SK-N-SH (cell line): ENCODE measurements around the gene STXBP6. TPM values are rescaled to one million over a fixed set of nuclear protein-coding genes. Genes with fewer than 3 reads are reported as not detected.

Experiments
- CTCF ChIA-PET: fragments of 300-600, 350-600 bp; formaldehyde crosslinking; extraction: SDS; loops from one replicate; lab custom pipeline; 2021; lab: Yijun Ruan, JAX
- POLR2A ChIA-PET: fragments of 350-600 bp; sonication (Branson Sonifier 250); formaldehyde crosslinking; extraction: SDS; loops from one replicate; lab custom pipeline; 2020; ENCODE audit warnings: antibody characterized with exemption, inconsistent platforms; lab: Yijun Ruan, JAX
- DNase-seq: peaks from one replicate; pipeline ENCODE4 v3.0.0; 2012
- H2AFZ ChIP-seq: fragments of 200-600 bp; sonication (generic); 2 replicates; pipeline ENCODE4 v1.8.1; 2016; ENCODE audit warnings: antibody characterized with exemption, mild to moderate bottlenecking, low read depth
- H3F3A ChIP-seq: fragments of 200-600 bp; sonication (generic); replicated peaks from 2 replicates; pipeline ENCODE3; 2016; ENCODE audit warnings: antibody characterized with exemption, mild to moderate bottlenecking; ENCODE audit not compliant: insufficient read depth
- H3K27ac ChIP-seq, 2 experiments: fragments of 200-500 bp in 1 of 2; fragments of 200-600 bp in 1 of 2; sonication (Bioruptor generic) in 1 of 2; sonication (generic), shearing (Covaris generic) in 1 of 2; 2 replicates each; pipeline versions ENCODE4 v1.5.1 to v1.6.1; 2014 to 2016; ENCODE audit warnings: low read depth in 2 of 2, inconsistent platforms in 1 of 2, low read length in 1 of 2, mild to moderate bottlenecking in 1 of 2, mixed read lengths in 1 of 2
- H3K27me3 ChIP-seq: fragments of 200-600 bp; sonication (generic), shearing (Covaris generic); 2 replicates; pipeline ENCODE4 v1.6.1; 2016; ENCODE audit warnings: mixed run types; ENCODE audit not compliant: insufficient read depth
- H3K36me3 ChIP-seq, 2 experiments: fragments of 200-500 bp in 1 of 2; fragments of 200-600 bp in 1 of 2; sonication (Bioruptor generic) in 1 of 2; sonication (generic) in 1 of 2; replicated peaks in 1 of 2; 2 replicates each; pipeline versions ENCODE3 to v1.5.1; 2014 to 2016; ENCODE audit warnings: low read length in 1 of 2, mild to moderate bottlenecking in 1 of 2; ENCODE audit not compliant: insufficient read depth in 2 of 2, control insufficient read depth in 1 of 2
- H3K4me1 ChIP-seq, 2 experiments: fragments of 200-500 bp in 1 of 2; fragments of 200-600 bp in 1 of 2; sonication (Bioruptor generic) in 1 of 2; sonication (generic), shearing (Covaris generic) in 1 of 2; 2 replicates each; pipeline versions ENCODE4 v1.5.1 to v1.6.1; 2014 to 2016; ENCODE audit warnings: low read depth in 1 of 2, low read length in 1 of 2, mixed run types in 1 of 2; ENCODE audit not compliant: insufficient read depth in 2 of 2, control insufficient read depth in 1 of 2
- H3K4me2 ChIP-seq: fragments of 200-600 bp; sonication (generic), shearing (Covaris generic); 2 replicates; pipeline ENCODE4 v1.6.1; 2017; ENCODE audit warnings: mixed run types
- H3K4me3 ChIP-seq, 2 experiments: fragments of 200-500 bp in 1 of 2; fragments of 200-600 bp in 1 of 2; sonication (Bioruptor generic) in 1 of 2; sonication (generic), shearing (Covaris generic) in 1 of 2; 2 replicates each; pipeline versions ENCODE4 v1.5.1 to v1.8.1; 2014 to 2016; ENCODE audit warnings: low read depth in 2 of 2, inconsistent platforms in 1 of 2, low read length in 1 of 2, mild to moderate bottlenecking in 1 of 2, mixed read lengths in 1 of 2, moderate library complexity in 1 of 2
- H3K79me2 ChIP-seq: fragments of 200-600 bp; sonication (generic); 2 replicates; pipeline ENCODE4 v1.8.1; 2017; ENCODE audit warnings: mild to moderate bottlenecking; ENCODE audit not compliant: insufficient read depth
- H3K9ac ChIP-seq: fragments of 200-600 bp; sonication (generic); 2 replicates; pipeline ENCODE4 v1.6.1; 2017; ENCODE audit warnings: mixed run types
- H3K9me2 ChIP-seq: fragments of 200-600 bp; sonication (generic); 2 replicates; pipeline ENCODE4 v1.6.1; 2017; ENCODE audit warnings: mixed run types
- H3K9me3 ChIP-seq: fragments of 200-600 bp; sonication (generic); 2 replicates; pipeline ENCODE4 v1.6.1; 2017; ENCODE audit warnings: mixed run types, mild to moderate bottlenecking, moderate library complexity
- H4K20me1 ChIP-seq: fragments of 200-600 bp; sonication (generic); 2 replicates; pipeline ENCODE4 v1.6.1; 2017; ENCODE audit warnings: mild to moderate bottlenecking, mixed run types; ENCODE audit not compliant: insufficient read depth
- CHD2 ChIP-seq: fragments of 150-350 bp; IDR thresholded peaks from 2 replicates; pipeline ENCODE4 v1.6.1; 2018; ENCODE audit warnings: low read length; ENCODE audit not compliant: partially characterized antibody
- CTCF ChIP-seq: fragments of 200-600 bp; sonication (generic); IDR thresholded peaks from 2 replicates; pipeline ENCODE4 v1.6.1; 2017; ENCODE audit warnings: antibody characterized with exemption, mild to moderate bottlenecking, moderate library complexity
- EZH2phosphoT487 ChIP-seq: fragments of 200-600 bp; sonication (generic); IDR thresholded peaks from 2 replicates; pipeline ENCODE4 v1.6.1; 2017; ENCODE audit warnings: low read depth, mixed run types, mild to moderate bottlenecking, antibody characterized with exemption, moderate library complexity, borderline replicate concordance
- FOSL2 ChIP-seq: IDR thresholded peaks from 2 replicates; pipeline ENCODE4 v1.4.0; 2012; ENCODE audit warnings: low read depth, mild to moderate bottlenecking, moderate library complexity, borderline replicate concordance
- IRF3 ChIP-seq: fragments of 150-350 bp; IDR thresholded peaks from 2 replicates; pipeline ENCODE4 v1.6.1; 2016; ENCODE audit warnings: mild to moderate bottlenecking, low read depth, low read length
- JUND ChIP-seq: IDR thresholded peaks from 2 replicates; pipeline ENCODE4 v1.4.0; 2012
- NFIC ChIP-seq: IDR thresholded peaks from 2 replicates; pipeline ENCODE4 v1.4.0; 2012; ENCODE audit warnings: borderline replicate concordance
- NRF1 ChIP-seq: IDR thresholded peaks from 2 replicates; pipeline ENCODE4 v1.6.1; 2012; ENCODE audit warnings: low read depth, mild to moderate bottlenecking, low read length
- PBX3 ChIP-seq: IDR thresholded peaks from 2 replicates; pipeline ENCODE4; 2012
- POLR2AphosphoS5 ChIP-seq: IDR thresholded peaks from 2 replicates; pipeline ENCODE4 v1.6.1; 2012; ENCODE audit warnings: low read depth, low read length
- RCOR1 ChIP-seq: fragments of 150-350 bp; IDR thresholded peaks from 2 replicates; pipeline ENCODE4 v1.6.1; 2017; ENCODE audit warnings: antibody characterized with exemption, low read length
- REST ChIP-seq: IDR thresholded peaks from 2 replicates; pipeline ENCODE4 v1.6.1; 2012; ENCODE audit warnings: mild to moderate bottlenecking, low read depth, low read length, moderate library complexity
- SIN3A ChIP-seq: IDR thresholded peaks from 2 replicates; pipeline ENCODE4 v1.6.1; 2012; ENCODE audit warnings: low read depth, mild to moderate bottlenecking, low read length, moderate library complexity, borderline replicate concordance
- TAF1 ChIP-seq: IDR thresholded peaks from 2 replicates; pipeline ENCODE4 v1.6.1; 2012; ENCODE audit warnings: low read depth, mild to moderate bottlenecking, low read length, moderate library complexity, borderline replicate concordance
- TCF12 ChIP-seq: IDR thresholded peaks from 2 replicates; pipeline ENCODE4 v1.4.0; 2012
- USF1 ChIP-seq: IDR thresholded peaks from 2 replicates; pipeline ENCODE4 v1.4.0; 2012; ENCODE audit warnings: low read depth, borderline replicate concordance
- USF2 ChIP-seq: fragments of 150-350 bp; IDR thresholded peaks from 2 replicates; pipeline ENCODE4 v1.6.1; 2017; ENCODE audit warnings: antibody characterized with exemption, low read length, low read depth, borderline replicate concordance
- ZBTB33 ChIP-seq: IDR thresholded peaks from 2 replicates; pipeline ENCODE4 v1.4.0; 2012; ENCODE audit warnings: low read depth, borderline replicate concordance
- WGBS: methylation state at CpG from one replicate; pipeline ENCODE4 v1.1.6; 2017; ENCODE audit warnings: low lambda C conversion rate; 5-methylcytosine and 5-hydroxymethylcytosine counted together
- polyA plus RNA-seq, 3 experiments: library from polyadenylated mRNA; depleted of rRNA; stranded (reverse); fragments of >200 nt; gene quantifications; 2 replicates each; pipeline ENCODE4 v1.2.3, GENCODE V29; 2012

The STXBP6 gene
- polyA plus RNA-seq, 1 of the 3 experiments (the other 2 are of a cell fraction), result 0.16 TPM

- Histone ChIP-seq H4K20me1 (no peaks in the 10 kb centered on the region), H3K36me3 (no peaks in the 10 kb centered on the region), H3K79me2 (no peaks in the 10 kb centered on the region), H3K9me2 (no peaks in the 10 kb centered on the region), H3K27me3 (peaks cover 22% of the 10 kb centered on the region), H3K9ac (no peak overlapping the region), H3K4me1 (no peaks in the 10 kb centered on the region), H3K4me3 (no peak overlapping the region), H3F3A (no peaks in the 10 kb centered on the region), H2AFZ (no peak overlapping the region), H3K9me3 (no peaks in the 10 kb centered on the region), H3K4me2 (no peak overlapping the region), H3K27ac (no peak overlapping the region)
- ChIA-PET CTCF (interaction anchor here (1.3 kb wide), 1 partner anchor 11 kb away, joined by 3 read pairs; no protein-coding TSS in a partner anchor), POLR2A (no interaction called here)
- no peak for DNase-seq
- no peak for TF ChIP-seq CHD2
- no peak for TF ChIP-seq USF1
- no peak for TF ChIP-seq ZBTB33
- TF ChIP-seq SIN3A, result no peak
- TF ChIP-seq USF2, result no peak
- TF ChIP-seq TCF12, result no peak
- no peak for TF ChIP-seq TAF1
- TF ChIP-seq NFIC, result no peak
- TF ChIP-seq PBX3, result no peak
- TF ChIP-seq EZH2phosphoT487, result no peak
- no peak for TF ChIP-seq JUND
- TF ChIP-seq CTCF, result no peak
- no peak for TF ChIP-seq NRF1
- TF ChIP-seq RCOR1, result no peak
- no peak for TF ChIP-seq REST
- no peak for TF ChIP-seq FOSL2
- TF ChIP-seq POLR2AphosphoS5, result no peak
- TF ChIP-seq IRF3, result no peak
- WGBS, result 21% methylated on average over 2 of the region's 2 CpGs
These were observed 240.8 kb downstream of the STXBP6 start for GRCh38 chr14:24809135-24809534.
